ENCODE data around the gene DDX43. TPM values are rescaled to one million over a fixed set of nuclear protein-coding genes. Genes with fewer than 3 reads are reported as not detected.

DDX43 gene
- total and polyA plus RNA-seq, 2 of the 4 experiments (the other 2 are of a cell fraction), result 0.07 TPM; not detected in 1

GRCh38 chr6:73451223-73452106 lies 56.8 kb downstream of the DDX43 start:
- dilution Hi-C loops (cut with HindIII; ENCODE audit: low sequenced_read_pairs, unreplicated experiment) (no loop called here), in situ Hi-C loops (cut with MboI; ENCODE audit: low sequenced_read_pairs) (no loop called here), intact Hi-C loops (cut with micrococcal nuclease) (loop anchor here (5.0 kb wide), 1 partner anchor 64 kb away; no protein-coding TSS in a partner anchor)
- peak overlapping the region; percentile 96 for H2AK9ac ChIP-seq (replicated peaks; ENCODE audit: low read depth, low read length, poor library complexity)
- TF ChIP-seq CEBPB (IDR thresholded peaks at IDR 0.05; ENCODE audit: low read depth, low read length) (no peak), BHLHE40 (IDR thresholded peaks at IDR 0.05; ENCODE audit: low read depth, low read length) (peak; percentile 29; the same call in 1 of the 2 replicates)
- H3K4ac ChIP-seq (ENCODE audit: low read depth, low read length), result peak overlapping the region; percentile 92
- ATAC-seq (ENCODE audit: low read depth) (peak; percentile 74), DNase-seq (peak; percentile 43)
- ChIA-PET POLR2A (ENCODE audit: unreplicated experiment) (interaction anchor here (1.5 kb wide), 1 partner anchor 11 kb away, joined by 4 read pairs; the partner anchor contains the start of gene MTO1), CTCF (interaction anchor here (0.6 to 1.2 kb wide), 2 partner anchors 10 to 135 kb away, joined by 3 to 4 read pairs; partner anchors contain the start of gene MTO1)
- no peak overlapping the region; the same call in 2 of the 3 replicates for H2BK15ac ChIP-seq (ENCODE audit: low read depth, low read length)
- H3K14ac ChIP-seq (replicated peaks; ENCODE audit: low read depth, low read length), result peak overlapping the region; percentile 92
- H3K4me1 ChIP-seq (ENCODE audit: control insufficient read depth, insufficient read depth, low read length), result no peaks in the 10 kb centered on the region
- WGBS, 2 experiments (ENCODE audit: extremely low coverage in 2 of 2, insufficient read length in 1 of 2), result 3% methylated on average over 31 of the region's 79 CpGs; no CpG with 5 or more reads in 1 of the 2 experiments
- H3K4me2 ChIP-seq (ENCODE audit: low read depth, low read length), result peak overlapping the region; percentile 86
- H2BK120ac ChIP-seq (ENCODE audit: low read depth, low read length), result peak overlapping the region; percentile 74
- H2AK5ac ChIP-seq (ENCODE audit: low read depth, low read length), result no peak overlapping the region
- no peaks in the 10 kb centered on the region for H4K20me1 ChIP-seq (ENCODE audit: insufficient read depth, low read length)
- H3K9me1 ChIP-seq (ENCODE audit: insufficient read depth, low read length), result no peaks in the 10 kb centered on the region
- no peaks in the 10 kb centered on the region for H3K36me3 ChIP-seq (ENCODE audit: control insufficient read depth, insufficient read depth, low read length)
- peak overlapping the region; percentile 70 for H3K9ac ChIP-seq (ENCODE audit: low read depth, low read length)
- no TSS peak for BruUV-seq (replicated peaks)
- no peaks in the 10 kb centered on the region for H3K27me3 ChIP-seq (ENCODE audit: control insufficient read depth, insufficient read depth, low read length)
- H3K27ac ChIP-seq (ENCODE audit: insufficient read depth, low read length), result peak overlapping the region; percentile 56
- peak overlapping the region; percentile 97 for H3K23ac ChIP-seq (ENCODE audit: low read depth, low read length)
- H2BK20ac ChIP-seq (ENCODE audit: low read depth, low read length), result peak overlapping the region; percentile 42; the same call in 1 of the 2 replicates
- H3K79me1 ChIP-seq (ENCODE audit: low read depth in 1 of 2, low read length in 2 of 2), result peaks cover 11 to 34% of the 10 kb centered on the region in 2 experiments; a peak in 3 of 4 replicates
- peak overlapping the region; percentile 8; the same call in 1 of the 2 replicates for H3K18ac ChIP-seq (ENCODE audit: low read depth, low read length)
- H2BK5ac ChIP-seq (ENCODE audit: low read depth, low read length, poor library complexity, severe bottlenecking), result peak overlapping the region; percentile 52
- H4K8ac ChIP-seq (ENCODE audit: low read depth in 2 of 2, low read length in 2 of 2), result peak overlapping the region; percentile 46 to 94
- peak overlapping the region; percentile 54 for H3K4me3 ChIP-seq (ENCODE audit: insufficient read depth, low read depth, low read length)
- H3K9me3 ChIP-seq (ENCODE audit: control insufficient read depth, insufficient read depth, low read length), result no peaks in the 10 kb centered on the region
- H3K56ac ChIP-seq (ENCODE audit: extremely low read depth, insufficient read depth, low read length), result peak overlapping the region; percentile 76
- peak overlapping the region; percentile 79 for H4K91ac ChIP-seq (ENCODE audit: insufficient read depth, low read depth, low read length)
- H2AFZ ChIP-seq (replicated peaks; ENCODE audit: low read length, poor library complexity), result peak overlapping the region; percentile 97
- peak overlapping the region; percentile 81 for H4K5ac ChIP-seq (ENCODE audit: low read depth, low read length)

Measured in IMR-90 (cell line).